ENCODE results near the gene ANKFY1. TPM values are rescaled to one million over a fixed set of nuclear protein-coding genes. Genes with fewer than 3 reads are reported as not detected.

ANKFY1 gene
- total and polyA plus RNA-seq, 9 of the 15 experiments (the other 6 are each of a cell fraction or from before 2014, with no cell fraction given) = 4.3 to 25.6 (median 12.2) TPM

DNA sequence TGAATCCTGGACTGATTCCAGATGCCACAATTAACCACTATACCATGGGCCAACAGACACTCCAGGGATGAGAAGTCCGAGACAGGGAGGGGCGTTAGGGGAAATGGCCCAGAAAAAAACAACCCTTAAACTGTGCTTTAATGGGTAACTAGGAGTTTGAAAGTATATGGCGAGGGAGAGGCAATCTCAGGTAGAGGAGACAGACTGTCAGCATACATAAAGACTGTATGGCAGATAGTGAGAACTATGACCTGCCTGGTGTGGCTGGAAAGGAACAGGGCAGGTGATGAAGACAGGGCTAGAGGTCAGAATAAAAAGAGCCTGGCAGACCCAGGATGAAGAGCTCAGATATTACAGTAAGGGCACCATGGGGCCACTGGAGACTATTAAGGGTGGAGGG, 129.1 kb downstream of the ANKFY1 start:
- no TSS peak for BruUV-seq (replicated peaks)
- Histone ChIP-seq H2AFZ (ENCODE audit: low read depth, low read length) (no peak overlapping the region), H3K9me1 (ENCODE audit: control insufficient read depth, insufficient read depth, low read length) (peaks cover 3% of the 10 kb centered on the region), H3K9me3 (replicated peaks; ENCODE audit: control insufficient read depth, insufficient read depth, low read depth, low read length) (no peaks in the 10 kb centered on the region), H3K4me1 (replicated peaks in 1 of 2; ENCODE audit: control insufficient read depth in 2 of 2, insufficient read depth in 2 of 2, low read length in 2 of 2) (peaks cover 0 to 12% of the 10 kb centered on the region in 2 experiments; a peak in 4 of 5 replicates), H3K4me3 (no peak overlapping the region), H3K27ac (ENCODE audit: extremely low read depth, low read depth, low read length) (no peak overlapping the region), H4K20me1 (replicated peaks; ENCODE audit: control insufficient read depth, insufficient read depth, low read length) (0 out of 2 replicates have a peak, but pooled peaks cover 6% of the 10 kb centered on the region), H3K79me2 (ENCODE audit: control insufficient read depth, insufficient read depth, low read length) (peaks cover 74% of the 10 kb centered on the region), H3K9ac (ENCODE audit: insufficient read depth in 1 of 2, low read depth in 2 of 2, low read length in 2 of 2) (no peak overlapping the region), H3K36me3 (ENCODE audit: control insufficient read depth, insufficient read depth, low read length) (peaks cover 9% of the 10 kb centered on the region; the same call in 2 of the 3 replicates), H3K4me2 (ENCODE audit: insufficient read depth, low read length) (no peak overlapping the region), H3K27me3 (ENCODE audit: control insufficient read depth in 2 of 2, insufficient read depth in 2 of 2, low read length in 2 of 2) (no peaks in the 10 kb centered on the region)
- in situ Hi-C loops (cut with MboI) (no loop called here), intact Hi-C loops (cut with micrococcal nuclease) (no loop called here)
- DNase-seq (ENCODE audit: extremely low read depth in 1 of 4, low spot score in 3 of 4) (no peak), FAIRE-seq (no peak), ATAC-seq (no peak)
- no peak for TF ChIP-seq RBM34 (IDR thresholded peaks at IDR 0.05; ENCODE audit: borderline replicate concordance, insufficient read depth, low read length)
- ChIA-PET CTCF (ENCODE audit: low intra/inter-chr PET ratio) (no interaction called here), POLR2A (interaction anchor here (1.1 kb wide), 1 partner anchor 9 kb away, joined by 4 read pairs; no protein-coding TSS in a partner anchor)
- WGBS (ENCODE audit: insufficient coverage, low coverage, missing lambda C conversion rate) = 81% methylated on average over 3 of the region's 3 CpGs

GRCh38 chr17:4130715-4131114, 133.1 kb downstream of the ANKFY1 start:
- H4K20me1 ChIP-seq (replicated peaks; ENCODE audit: control insufficient read depth, insufficient read depth, low read length) = 0 out of 2 replicates have a peak, but pooled peaks cover 4% of the 10 kb centered on the region
- in situ Hi-C loops (cut with MboI) = no loop called here
- TF ChIP-seq, protein P1, sequence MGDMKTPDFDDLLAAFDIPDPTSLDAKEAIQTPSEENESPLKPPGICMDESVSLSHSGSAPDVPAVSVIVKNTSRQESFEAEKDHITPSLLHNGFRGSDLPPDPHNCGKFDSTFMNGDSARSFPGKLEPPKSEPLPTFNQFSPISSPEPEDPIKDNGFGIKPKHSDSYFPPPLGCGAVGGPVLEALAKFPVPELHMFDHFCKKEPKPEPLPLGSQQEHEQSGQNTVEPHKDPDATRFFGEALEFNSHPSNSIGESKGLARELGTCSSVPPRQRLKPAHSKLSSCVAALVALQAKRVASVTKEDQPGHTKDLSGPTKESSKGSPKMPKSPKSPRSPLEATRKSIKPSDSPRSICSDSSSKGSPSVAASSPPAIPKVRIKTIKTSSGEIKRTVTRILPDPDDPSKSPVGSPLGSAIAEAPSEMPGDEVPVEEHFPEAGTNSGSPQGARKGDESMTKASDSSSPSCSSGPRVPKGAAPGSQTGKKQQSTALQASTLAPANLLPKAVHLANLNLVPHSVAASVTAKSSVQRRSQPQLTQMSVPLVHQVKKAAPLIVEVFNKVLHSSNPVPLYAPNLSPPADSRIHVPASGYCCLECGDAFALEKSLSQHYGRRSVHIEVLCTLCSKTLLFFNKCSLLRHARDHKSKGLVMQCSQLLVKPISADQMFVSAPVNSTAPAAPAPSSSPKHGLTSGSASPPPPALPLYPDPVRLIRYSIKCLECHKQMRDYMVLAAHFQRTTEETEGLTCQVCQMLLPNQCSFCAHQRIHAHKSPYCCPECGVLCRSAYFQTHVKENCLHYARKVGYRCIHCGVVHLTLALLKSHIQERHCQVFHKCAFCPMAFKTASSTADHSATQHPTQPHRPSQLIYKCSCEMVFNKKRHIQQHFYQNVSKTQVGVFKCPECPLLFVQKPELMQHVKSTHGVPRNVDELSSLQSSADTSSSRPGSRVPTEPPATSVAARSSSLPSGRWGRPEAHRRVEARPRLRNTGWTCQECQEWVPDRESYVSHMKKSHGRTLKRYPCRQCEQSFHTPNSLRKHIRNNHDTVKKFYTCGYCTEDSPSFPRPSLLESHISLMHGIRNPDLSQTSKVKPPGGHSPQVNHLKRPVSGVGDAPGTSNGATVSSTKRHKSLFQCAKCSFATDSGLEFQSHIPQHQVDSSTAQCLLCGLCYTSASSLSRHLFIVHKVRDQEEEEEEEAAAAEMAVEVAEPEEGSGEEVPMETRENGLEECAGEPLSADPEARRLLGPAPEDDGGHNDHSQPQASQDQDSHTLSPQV (IDR thresholded peaks at IDR 0.05) = peak; percentile 49; the same call in 1 of the 2 replicates
- peak; percentile 15; the same call in 1 of the 2 replicates for TF ChIP-seq C11orf30 (IDR thresholded peaks at IDR 0.05; ENCODE audit: low read depth)
- no peak for TF ChIP-seq MAZ (CRISPR knock-in tag; conservative IDR thresholded peaks at IDR 0.05 in 1 of 2, IDR thresholded peaks at IDR 0.05 in 1 of 2)
- TF ChIP-seq, protein P2, sequence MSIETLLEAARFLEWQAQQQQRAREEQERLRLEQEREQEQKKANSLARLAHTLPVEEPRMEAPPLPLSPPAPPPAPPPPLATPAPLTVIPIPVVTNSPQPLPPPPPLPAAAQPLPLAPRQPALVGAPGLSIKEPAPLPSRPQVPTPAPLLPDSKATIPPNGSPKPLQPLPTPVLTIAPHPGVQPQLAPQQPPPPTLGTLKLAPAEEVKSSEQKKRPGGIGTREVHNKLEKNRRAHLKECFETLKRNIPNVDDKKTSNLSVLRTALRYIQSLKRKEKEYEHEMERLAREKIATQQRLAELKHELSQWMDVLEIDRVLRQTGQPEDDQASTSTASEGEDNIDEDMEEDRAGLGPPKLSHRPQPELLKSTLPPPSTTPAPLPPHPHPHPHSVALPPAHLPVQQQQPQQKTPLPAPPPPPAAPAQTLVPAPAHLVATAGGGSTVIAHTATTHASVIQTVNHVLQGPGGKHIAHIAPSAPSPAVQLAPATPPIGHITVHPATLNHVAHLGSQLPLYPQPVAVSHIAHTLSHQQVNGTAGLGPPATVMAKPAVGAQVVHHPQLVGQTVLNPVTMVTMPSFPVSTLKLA (conservative IDR thresholded peaks at IDR 0.05) = peak in 1 of 2 experiments; percentile 37; a peak in 1 of 4 replicates
- peak; percentile 35; the same call in 1 of the 2 replicates for TF ChIP-seq EP400 (IDR thresholded peaks at IDR 0.05)
- peak; percentile 16; the same call in 1 of the 2 replicates for TF ChIP-seq ZNF316 (IDR thresholded peaks at IDR 0.05)
- 0 out of 2 replicates have a peak, but pooled peaks have one; percentile 16 for TF ChIP-seq GABPB1 (CRISPR knock-in tag; IDR thresholded peaks at IDR 0.05)

More at GRCh38 chr17:4130715-4131114, 133.1 kb downstream of the ANKFY1 start:
- no peak overlapping the region for H3K4me3 ChIP-seq
- no peaks in the 10 kb centered on the region for H3K36me3 ChIP-seq (ENCODE audit: control insufficient read depth, insufficient read depth, low read length)
- POLR2A ChIA-PET = interaction anchor here (0.7 to 1.2 kb wide), 2 partner anchors 13 to 254 kb away, joined by 3 read pairs; no protein-coding TSS in a partner anchor
- no TSS peak for BruUV-seq (replicated peaks)
- no peaks in the 10 kb centered on the region for H3K9me3 ChIP-seq (replicated peaks; ENCODE audit: control insufficient read depth, insufficient read depth, low read depth, low read length)
- peaks cover 55% of the 10 kb centered on the region for H3K79me2 ChIP-seq (ENCODE audit: control insufficient read depth, insufficient read depth, low read length)
- DNase-seq (ENCODE audit: extremely low read depth in 1 of 4, low spot score in 3 of 4) = peak; percentile 13 to 47 (median 28)
- H2AFZ ChIP-seq (ENCODE audit: low read depth, low read length) = peak overlapping the region; percentile 54
- no peak overlapping the region; a peak in 1 of 4 replicates for H3K9ac ChIP-seq (ENCODE audit: insufficient read depth in 1 of 2, low read depth in 2 of 2, low read length in 2 of 2)
- peak overlapping the region; percentile 47 for H3K4me2 ChIP-seq (ENCODE audit: insufficient read depth, low read length)
- no peaks in the 10 kb centered on the region for H3K9me1 ChIP-seq (ENCODE audit: control insufficient read depth, insufficient read depth, low read length)
- peak overlapping the region; percentile 46; the same call in 2 of the 3 replicates for H3K27ac ChIP-seq (ENCODE audit: extremely low read depth, low read depth, low read length)
- H3K27me3 ChIP-seq (ENCODE audit: control insufficient read depth in 2 of 2, insufficient read depth in 2 of 2, low read length in 2 of 2) = no peaks in the 10 kb centered on the region
- peak; percentile 75 for ATAC-seq
- CTCF ChIA-PET (ENCODE audit: low intra/inter-chr PET ratio) = no interaction called here
- peaks cover 0 to 8% of the 10 kb centered on the region in 2 experiments; a peak in 4 of 5 replicates for H3K4me1 ChIP-seq (replicated peaks in 1 of 2; ENCODE audit: control insufficient read depth in 2 of 2, insufficient read depth in 2 of 2, low read length in 2 of 2)
- WGBS (ENCODE audit: insufficient coverage, low coverage, missing lambda C conversion rate) = 42% methylated on average over 7 of the region's 7 CpGs
- intact Hi-C loops (cut with micrococcal nuclease) = no loop called here
- FAIRE-seq = peak; percentile 66

Data from K562 (cell line).